H9 (cell line): ENCODE data around the gene PTK7. TPM values are rescaled to one million over a fixed set of nuclear protein-coding genes. Genes with fewer than 3 reads are reported as not detected.
A peak's percentile ranks its signal among the peaks of the same experiment; 100 is the strongest.

ENCODE experiments used
- DNase-seq: peaks from one replicate; pipeline ENCODE4 v3.0.0-alpha.2; 2017
- H2AFZ ChIP-seq: one replicate; pipeline ENCODE4 v1.6.1; 2013; ENCODE audit warnings: mild to moderate bottlenecking, low read length, control low read depth, moderate library complexity
- H2AK5ac ChIP-seq: 2 replicates; pipeline ENCODE4 v1.6.1; 2013; ENCODE audit warnings: low read length, control low read depth, mixed read lengths; ENCODE audit not compliant: insufficient read length
- H2BK120ac ChIP-seq: one replicate; pipeline ENCODE4 v1.6.1; 2013; ENCODE audit warnings: low read depth, mild to moderate bottlenecking, low read length, control low read depth, inconsistent platforms; ENCODE audit not compliant: poor library complexity, severe bottlenecking
- H2BK12ac ChIP-seq: 2 replicates; pipeline ENCODE4 v1.6.1; 2013; ENCODE audit warnings: low read length, control low read depth, mixed read lengths, low read depth; ENCODE audit not compliant: insufficient read length
- H2BK15ac ChIP-seq: 2 replicates; pipeline ENCODE4 v1.6.1; 2013; ENCODE audit warnings: low read depth, low read length, control low read depth
- H2BK20ac ChIP-seq: one replicate; pipeline ENCODE4 v1.6.1; 2013; ENCODE audit warnings: low read depth, mild to moderate bottlenecking, low read length, control low read depth, inconsistent platforms; ENCODE audit not compliant: poor library complexity, severe bottlenecking
- H2BK5ac ChIP-seq: 2 replicates; pipeline ENCODE4 v1.6.1; 2013; ENCODE audit warnings: low read length, control low read depth, mixed read lengths; ENCODE audit not compliant: insufficient read length
- H3K14ac ChIP-seq: 2 replicates; pipeline ENCODE4 v1.6.1; 2013; ENCODE audit warnings: low read length, control low read depth; ENCODE audit not compliant: insufficient read depth
- H3K18ac ChIP-seq: 2 replicates; pipeline ENCODE4 v1.6.1; 2013; ENCODE audit warnings: low read depth, mild to moderate bottlenecking, mixed read lengths, low read length, control low read depth; ENCODE audit not compliant: insufficient read length
- H3K23ac ChIP-seq: 2 replicates; pipeline ENCODE4 v1.6.1; 2013; ENCODE audit warnings: low read length, control low read depth, mixed read lengths, low read depth; ENCODE audit not compliant: insufficient read length
- H3K23me2 ChIP-seq: 2 replicates; pipeline ENCODE4 v1.6.1; 2013; ENCODE audit warnings: low read depth, mild to moderate bottlenecking, mixed read lengths, low read length, control low read depth; ENCODE audit not compliant: insufficient read length, poor library complexity, severe bottlenecking
- H3K27ac ChIP-seq: 2 replicates; pipeline ENCODE4 v1.5.1; 2013; ENCODE audit warnings: low read length, control low read depth, mixed read lengths, low read depth; ENCODE audit not compliant: insufficient read length
- H3K27me3 ChIP-seq: 2 replicates; pipeline ENCODE4 v1.6.1; 2013; ENCODE audit warnings: low read length, control low read depth, inconsistent platforms; ENCODE audit not compliant: insufficient read depth
- H3K4ac ChIP-seq: 2 replicates; pipeline ENCODE4 v1.6.1; 2013; ENCODE audit warnings: low read depth, mild to moderate bottlenecking, control low read depth, inconsistent platforms, low read length, moderate library complexity
- H3K4me1 ChIP-seq: 2 replicates; pipeline ENCODE4 v1.6.1; 2013; ENCODE audit warnings: low read length, control low read depth, inconsistent platforms; ENCODE audit not compliant: insufficient read depth
- H3K4me2 ChIP-seq: 2 replicates; pipeline ENCODE4 v1.6.1; 2013; ENCODE audit warnings: low read length, control low read depth, mixed read lengths; ENCODE audit not compliant: insufficient read length, insufficient read depth
- H3K56ac ChIP-seq: 2 replicates; pipeline ENCODE4 v1.6.1; 2013; ENCODE audit warnings: low read depth, mild to moderate bottlenecking, mixed read lengths, low read length, control low read depth; ENCODE audit not compliant: insufficient read length
- H3K79me1 ChIP-seq: 2 replicates; pipeline ENCODE4 v1.6.1; 2013; ENCODE audit warnings: low read depth, mild to moderate bottlenecking, moderate library complexity, low read length, control low read depth, inconsistent platforms; ENCODE audit not compliant: insufficient read depth, poor library complexity, severe bottlenecking
- H3K79me2 ChIP-seq: 2 replicates; pipeline ENCODE4 v1.6.1; 2013; ENCODE audit warnings: low read length, control low read depth, inconsistent platforms; ENCODE audit not compliant: insufficient read depth
- H3K9ac ChIP-seq: 2 replicates; pipeline ENCODE4 v1.6.1; 2013; ENCODE audit warnings: low read length, control low read depth, mixed read lengths; ENCODE audit not compliant: insufficient read length; ENCODE audit errors: extremely low read depth
- H3K9me3 ChIP-seq: one replicate; pipeline ENCODE4 v1.6.1; 2013; ENCODE audit warnings: low read depth, low read length, inconsistent platforms; ENCODE audit not compliant: control insufficient read depth
- H3T11ph ChIP-seq: one replicate; pipeline ENCODE4 v1.6.1; 2013; ENCODE audit warnings: mild to moderate bottlenecking, low read length, control low read depth, inconsistent platforms
- H4K20me1 ChIP-seq: one replicate; pipeline ENCODE4 v1.6.1; 2013; ENCODE audit not compliant: control insufficient read depth, insufficient read length, insufficient read depth
- H4K5ac ChIP-seq: 2 replicates; pipeline ENCODE4 v1.6.1; 2013; ENCODE audit warnings: low read depth, mild to moderate bottlenecking, mixed read lengths, low read length, control low read depth; ENCODE audit not compliant: insufficient read length
- H4K8ac ChIP-seq: replicated peaks from 2 replicates; pipeline ENCODE4 v1.6.1; 2013; ENCODE audit warnings: low read length, control low read depth, mixed read lengths, low read depth; ENCODE audit not compliant: insufficient read length
- H4K91ac ChIP-seq: 2 replicates; pipeline ENCODE4 v1.6.1; 2013; ENCODE audit warnings: low read depth, mild to moderate bottlenecking, moderate library complexity, mixed read lengths, low read length, control low read depth; ENCODE audit not compliant: insufficient read length
- H3K27ac Mint-ChIP-seq, 3 experiments: 2 replicates in 2 of 3; 3 replicates in 1 of 3; pipeline ENCODE4 v1.8.0; 2020 to 2021; ENCODE audit warnings: mixed read lengths in 3 of 3, mild to moderate bottlenecking in 1 of 3, moderate library complexity in 1 of 3
- H3K27me3 Mint-ChIP-seq: 2 replicates; pipeline ENCODE4 v1.8.0; 2021; ENCODE audit warnings: low read depth, mild to moderate bottlenecking, moderate library complexity, mixed read lengths
- H3K36me3 Mint-ChIP-seq, 3 experiments: 2 replicates in 2 of 3; 3 replicates in 1 of 3; pipeline ENCODE4 v1.8.0; 2020 to 2021; ENCODE audit warnings: low read depth in 3 of 3, mixed read lengths in 3 of 3; ENCODE audit not compliant: insufficient read depth in 1 of 3
- H3K4me1 Mint-ChIP-seq, 2 experiments: 2 replicates each; pipeline ENCODE4 v1.8.0; 2020; ENCODE audit warnings: mixed read lengths in 2 of 2
- H3K4me3 Mint-ChIP-seq, 2 experiments: 2 replicates in 1 of 2; 3 replicates in 1 of 2; pipeline ENCODE4 v1.8.0; 2020 to 2021; ENCODE audit warnings: mild to moderate bottlenecking in 2 of 2, mixed read lengths in 2 of 2, moderate library complexity in 1 of 2
- H3K9me3 Mint-ChIP-seq, 2 experiments: 2 replicates in 1 of 2; 3 replicates in 1 of 2; pipeline ENCODE4 v1.8.0; 2020; ENCODE audit warnings: mild to moderate bottlenecking in 2 of 2, mixed read lengths in 2 of 2, moderate library complexity in 1 of 2
- CTCF ChIP-seq: fragments of 200-600 bp; sonication (generic); conservative IDR thresholded peaks from 3 replicates; pipeline ENCODE4 v1.8.0; 2021; ENCODE audit warnings: antibody characterized with exemption, mild to moderate bottlenecking
- WGBS: extraction: QIAGEN DNeasy Blood & Tissue Kit; methylation state at CpG from one replicate; pipeline ENCODE4 v1.1.7; 2013; ENCODE audit warnings: missing lambda C conversion rate, low lambda C conversion rate, mixed read lengths; ENCODE audit not compliant: insufficient read length; ENCODE audit errors: extremely low coverage; 5-methylcytosine and 5-hydroxymethylcytosine counted together
- total RNA-seq: library from RNA; stranded (reverse); gene quantifications from 2 replicates; pipeline ENCODE4 v1.2.1, GENCODE V29; 2021

Gene PTK7
- total RNA-seq, 1 experiment from 2014 or later, result 128 TPM

- H3K9me3 Mint-ChIP-seq, result no peaks in the 10 kb centered on the region
- no peak overlapping the region for H3K18ac ChIP-seq
- no peak for TF ChIP-seq CTCF
- no peak for DNase-seq
- no peak overlapping the region for H3K4ac ChIP-seq
- H3K27ac Mint-ChIP-seq, result 0 out of 7 replicates have a peak overlapping the region, but pooled peaks of 1 of the 3 experiments have one; percentile 46
- no peak overlapping the region for H2BK5ac ChIP-seq
- no peaks in the 10 kb centered on the region; the same call in 1 of the 2 replicates for H3K27me3 Mint-ChIP-seq
- no peak overlapping the region for H2BK12ac ChIP-seq
- H3K4me2 ChIP-seq, result no peak overlapping the region
- H2AFZ ChIP-seq, result no peak overlapping the region
- H2AK5ac ChIP-seq, result no peak overlapping the region
- H4K91ac ChIP-seq, result no peak overlapping the region
- no peak overlapping the region for H3K56ac ChIP-seq
- no peak overlapping the region; the same call in 1 of the 2 replicates for H3K14ac ChIP-seq
- H3K9me3 ChIP-seq, result no peaks in the 10 kb centered on the region
- H4K8ac ChIP-seq, result no peak overlapping the region
- no peak overlapping the region for H3K9ac ChIP-seq
- H2BK15ac ChIP-seq, result no peak overlapping the region
- H3K4me3 Mint-ChIP-seq, result no peak overlapping the region
- H3K23ac ChIP-seq, result no peak overlapping the region
- no peak overlapping the region for H2BK20ac ChIP-seq
- no CpG with 5 or more reads among the region's 5 CpGs for WGBS
- no peaks in the 10 kb centered on the region; a peak in 3 of 7 replicates for H3K36me3 Mint-ChIP-seq
- no peaks in the 10 kb centered on the region for H3K4me1 ChIP-seq
- peaks cover 4 to 10% of the 10 kb centered on the region in 2 experiments; a peak in 3 of 4 replicates for H3K4me1 Mint-ChIP-seq
- H2BK120ac ChIP-seq, result no peak overlapping the region
- no peaks in the 10 kb centered on the region for H4K20me1 ChIP-seq
- H4K5ac ChIP-seq, result no peak overlapping the region
- no peak overlapping the region for H3T11ph ChIP-seq
- no peak overlapping the region for H3K27ac ChIP-seq
- no peaks in the 10 kb centered on the region for H3K79me2 ChIP-seq
- H3K27me3 ChIP-seq, result no peaks in the 10 kb centered on the region
- no peaks in the 10 kb centered on the region for H3K23me2 ChIP-seq
- no peaks in the 10 kb centered on the region for H3K79me1 ChIP-seq
Measured at GRCh38 chr6:43202451-43202850, 126.3 kb downstream of the PTK7 start.
